ENCODE data around the gene USP24. TPM values are rescaled to one million over a fixed set of nuclear protein-coding genes. Genes with fewer than 3 reads are reported as not detected.
"Not testable (repeated sequence)": the region's sequence is repeated elsewhere in the genome, so short reads cannot be mapped to it uniquely, and the experiment has no call there.

The USP24 gene
- total RNA-seq, 1 experiment from 2014 or later: 45.7 TPM

- H3K9me3 Mint-ChIP-seq (ENCODE audit: unreplicated experiment): no peaks in the 10 kb centered on the region
- no peak for DNase-seq (ENCODE audit: unreplicated experiment)
- H3K4me3 Mint-ChIP-seq (ENCODE audit: unreplicated experiment): no peak overlapping the region
- ChIA-PET POLR2A (interaction anchor here (0.6 kb wide), 1 partner anchor 142 kb away, joined by 5 read pairs; no protein-coding TSS in a partner anchor), CTCF (interaction anchor here (3.4 kb wide), 1 partner anchor 11 kb away, joined by 19 read pairs; no protein-coding TSS in a partner anchor)
- H3K27me3 Mint-ChIP-seq (ENCODE audit: insufficient read depth, unreplicated experiment): peaks cover 31% of the 10 kb centered on the region
- H3K4me1 Mint-ChIP-seq (ENCODE audit: insufficient read depth, unreplicated experiment): no peaks in the 10 kb centered on the region
- no peak for TF ChIP-seq CTCF (IDR thresholded peaks at IDR 0.05; ENCODE audit: unreplicated experiment)
- no peaks in the 10 kb centered on the region for H3K36me3 Mint-ChIP-seq (ENCODE audit: insufficient read depth, unreplicated experiment)
- BruUV-seq (replicated peaks): no TSS peak
- intact Hi-C loops (cut with micrococcal nuclease): no loop called here
- H3K27ac Mint-ChIP-seq (ENCODE audit: low read depth, unreplicated experiment): no peak overlapping the region
Observed at GRCh38 chr1:55033265-55033614, 181.9 kb downstream of the USP24 start.

- H3K4me1 Mint-ChIP-seq (ENCODE audit: insufficient read depth, unreplicated experiment): peaks cover 14% of the 10 kb centered on the region
- CTCF ChIA-PET: interaction anchor here (0.9 kb wide), 1 partner anchor 86 kb away, joined by 4 read pairs; no protein-coding TSS in a partner anchor
- H3K36me3 Mint-ChIP-seq (ENCODE audit: insufficient read depth, unreplicated experiment); H3K27me3 Mint-ChIP-seq (ENCODE audit: insufficient read depth, unreplicated experiment); POLR2A ChIA-PET; H3K27ac Mint-ChIP-seq (ENCODE audit: low read depth, unreplicated experiment); DNase-seq (ENCODE audit: unreplicated experiment); H3K9me3 Mint-ChIP-seq (ENCODE audit: unreplicated experiment); H3K4me3 Mint-ChIP-seq (ENCODE audit: unreplicated experiment); intact Hi-C loops (cut with micrococcal nuclease); BruUV-seq (replicated peaks): not testable (repeated sequence)
Observed at GRCh38 chr1:55031098-55031497, 184.1 kb downstream of the USP24 start.

- intact Hi-C loops (cut with micrococcal nuclease); H3K9me3 Mint-ChIP-seq (ENCODE audit: unreplicated experiment); H3K36me3 Mint-ChIP-seq (ENCODE audit: insufficient read depth, unreplicated experiment); POLR2A ChIA-PET; H3K27ac Mint-ChIP-seq (ENCODE audit: low read depth, unreplicated experiment); BruUV-seq (replicated peaks); DNase-seq (ENCODE audit: unreplicated experiment); H3K27me3 Mint-ChIP-seq (ENCODE audit: insufficient read depth, unreplicated experiment); CTCF ChIA-PET; H3K4me3 Mint-ChIP-seq (ENCODE audit: unreplicated experiment): not testable (repeated sequence)
- H3K4me1 Mint-ChIP-seq (ENCODE audit: insufficient read depth, unreplicated experiment): peaks cover 30% of the 10 kb centered on the region
Observed at GRCh38 chr1:55026682-55027081, 188.5 kb downstream of the USP24 start.

GRCh38 chr1:55024163-55024562 lies 191.0 kb downstream of the USP24 start:
- DNase-seq (ENCODE audit: unreplicated experiment); CTCF ChIA-PET; H3K27ac Mint-ChIP-seq (ENCODE audit: low read depth, unreplicated experiment); H3K27me3 Mint-ChIP-seq (ENCODE audit: insufficient read depth, unreplicated experiment); BruUV-seq (replicated peaks); POLR2A ChIA-PET; H3K9me3 Mint-ChIP-seq (ENCODE audit: unreplicated experiment); H3K4me3 Mint-ChIP-seq (ENCODE audit: unreplicated experiment); intact Hi-C loops (cut with micrococcal nuclease); H3K36me3 Mint-ChIP-seq (ENCODE audit: insufficient read depth, unreplicated experiment): not testable (repeated sequence)
- peaks cover 32% of the 10 kb centered on the region for H3K4me1 Mint-ChIP-seq (ENCODE audit: insufficient read depth, unreplicated experiment)

- peaks cover 27% of the 10 kb centered on the region for H3K4me1 Mint-ChIP-seq (ENCODE audit: insufficient read depth, unreplicated experiment)
- ChIA-PET CTCF (interaction anchor here (0.6 to 4.7 kb wide), 32 partner anchors 9 to 1732 kb away, joined by 3 to 81 read pairs (median 4); partner anchors contain the start of gene BSND), POLR2A (interaction anchor here (0.7 to 1.2 kb wide), 2 partner anchors 16 to 77 kb away, joined by 3 to 5 read pairs; no protein-coding TSS in a partner anchor)
- H3K27me3 Mint-ChIP-seq (ENCODE audit: insufficient read depth, unreplicated experiment): peaks cover 3% of the 10 kb centered on the region
- intact Hi-C loops (cut with micrococcal nuclease): loop anchor here (1.0 kb wide), 4 partner anchors 26 to 350 kb away; no protein-coding TSS in a partner anchor
- TF ChIP-seq CTCF (IDR thresholded peaks at IDR 0.05; ENCODE audit: unreplicated experiment): peak; percentile 92
- BruUV-seq (replicated peaks): no TSS peak
- no peaks in the 10 kb centered on the region for H3K9me3 Mint-ChIP-seq (ENCODE audit: unreplicated experiment)
- peak; percentile 93 for DNase-seq (ENCODE audit: unreplicated experiment)
- H3K4me3 Mint-ChIP-seq (ENCODE audit: unreplicated experiment): no peak overlapping the region
- H3K27ac Mint-ChIP-seq (ENCODE audit: low read depth, unreplicated experiment): peak overlapping the region; percentile 85
- H3K36me3 Mint-ChIP-seq (ENCODE audit: insufficient read depth, unreplicated experiment): no peaks in the 10 kb centered on the region
Observed at GRCh38 chr1:55021942-55022546, 193.1 kb downstream of the USP24 start.
